PC-9 (cell line): ENCODE data around the gene ZNF672. TPM values are rescaled to one million over a fixed set of nuclear protein-coding genes. Genes with fewer than 3 reads are reported as not detected.

Experiments used
- BruUV-seq: library from RNA; stranded (reverse); fragments of 400-500 nt; replicated peaks from 2 replicates; lab custom pipeline; 2021; lab: Mats Ljungman, UMichigan
- CTCF ChIA-PET: fragments of 300-600 bp; sonication (Branson Sonifier 250); formaldehyde crosslinking; loops from one replicate; lab custom pipeline; 2022; ENCODE audit warnings: antibody characterized with exemption; lab: Charles Lee
- POLR2A ChIA-PET: fragments of 300-600 bp; sonication (Branson Sonifier 250); formaldehyde crosslinking; loops from one replicate; lab custom pipeline; 2022; ENCODE audit warnings: antibody characterized with exemption; ENCODE audit not compliant: unreplicated experiment; lab: Charles Lee
- DNase-seq, 2 experiments: peaks; one replicate each; pipeline versions ENCODE4 v3.0.0 to v3.0.0-alpha.2; 2015 to 2022; ENCODE audit warnings: mixed read lengths in 1 of 2
- H2AFZ ChIP-seq: fragments of 200-600 bp; sonication (generic); 2 replicates; pipeline ENCODE4 v1.8.1; 2017; ENCODE audit warnings: antibody characterized with exemption
- H3F3A ChIP-seq: fragments of 200-600 bp; sonication (generic); 2 replicates; pipeline ENCODE4 v1.8.1; 2017; ENCODE audit warnings: antibody characterized with exemption, mild to moderate bottlenecking, low read depth; ENCODE audit not compliant: insufficient read depth
- H3K27ac ChIP-seq: fragments of 200-600 bp; sonication (generic); 2 replicates; pipeline ENCODE4 v1.6.1; 2016; ENCODE audit warnings: mixed run types
- H3K27me3 ChIP-seq: fragments of 200-600 bp; sonication (generic); 2 replicates; pipeline ENCODE4 v1.6.1; 2016; ENCODE audit warnings: low read depth, mixed run types; ENCODE audit not compliant: insufficient read depth
- H3K36me3 ChIP-seq: fragments of 200-600 bp; sonication (generic); 2 replicates; pipeline ENCODE4 v1.6.1; 2016; ENCODE audit warnings: low read depth, mixed run types
- H3K4me1 ChIP-seq: fragments of 200-600 bp; sonication (generic); replicated peaks from 2 replicates; pipeline ENCODE4 v1.6.1; 2016; ENCODE audit warnings: mixed run types; ENCODE audit not compliant: insufficient read depth
- H3K4me2 ChIP-seq: fragments of 200-600 bp; sonication (generic); 2 replicates; pipeline ENCODE4 v1.6.1; 2017; ENCODE audit warnings: mixed run types
- H3K4me3 ChIP-seq: fragments of 200-600 bp; sonication (generic); 2 replicates; pipeline ENCODE4 v1.6.1; 2016; ENCODE audit warnings: mixed run types
- H3K79me2 ChIP-seq: fragments of 200-600 bp; sonication (generic); 2 replicates; pipeline ENCODE4 v1.6.1; 2017; ENCODE audit warnings: low read depth, mixed run types
- H3K9me2 ChIP-seq: fragments of 200-600 bp; sonication (generic); 2 replicates; pipeline ENCODE4 v1.8.1; 2017; ENCODE audit warnings: mild to moderate bottlenecking; ENCODE audit not compliant: insufficient read depth
- H3K9me3 ChIP-seq: fragments of 200-600 bp; sonication (generic); 2 replicates; pipeline ENCODE4 v1.8.1; 2016; ENCODE audit warnings: low read depth; ENCODE audit not compliant: insufficient read depth
- H4K20me1 ChIP-seq: fragments of 200-600 bp; sonication (generic); 2 replicates; pipeline ENCODE4 v1.8.1; 2017; ENCODE audit not compliant: insufficient read depth
- EZH2 ChIP-seq: fragments of 200-600 bp; sonication (generic); IDR thresholded peaks from 2 replicates; pipeline ENCODE4 v1.8.0; 2017; ENCODE audit warnings: antibody characterized with exemption, low read depth
- intact Hi-C: fragments of 100-400 bp; cut with micrococcal nuclease; formaldehyde crosslinking; loops from one replicate; pipeline ENCODE4 v1.10.0; 2022; ENCODE audit not compliant: unreplicated experiment
- total RNA-seq: library from RNA; stranded (reverse); gene quantifications from 2 replicates; pipeline ENCODE4 v1.2.3, GENCODE V29; 2021
- TF ChIP-seq, protein P1 (sequence below): fragments of 200-600 bp; sonication (generic); conservative IDR thresholded peaks from 2 replicates; pipeline ENCODE4 v1.6.1; 2017; ENCODE audit warnings: mixed run types, antibody characterized with exemption, mild to moderate bottlenecking, moderate library complexity

ZNF672 gene
- total RNA-seq, 1 experiment from 2014 or later, result 24.7 TPM

DNA sequence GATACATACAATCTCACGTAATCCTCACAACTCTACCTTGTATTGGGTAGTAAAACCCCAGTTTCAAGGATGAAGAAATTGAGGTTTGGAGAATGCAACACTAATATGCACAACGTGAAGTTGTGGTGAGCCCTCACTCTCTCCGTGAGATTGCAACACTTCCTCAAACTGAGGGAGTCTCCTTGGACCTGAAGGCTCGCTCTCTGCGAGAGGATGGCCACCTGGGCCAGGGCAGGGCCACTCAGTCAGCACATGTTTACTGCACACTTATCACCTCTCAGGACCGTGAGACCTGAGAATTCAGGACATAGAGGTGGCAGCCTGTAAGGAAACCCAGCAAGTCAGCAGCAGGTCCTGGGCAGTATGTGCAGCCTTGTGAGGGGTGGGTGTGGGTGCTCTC lies 21.0 kb upstream of the ZNF672 start:
- TF ChIP-seq EZH2, result no peak
- TF ChIP-seq, protein P1, sequence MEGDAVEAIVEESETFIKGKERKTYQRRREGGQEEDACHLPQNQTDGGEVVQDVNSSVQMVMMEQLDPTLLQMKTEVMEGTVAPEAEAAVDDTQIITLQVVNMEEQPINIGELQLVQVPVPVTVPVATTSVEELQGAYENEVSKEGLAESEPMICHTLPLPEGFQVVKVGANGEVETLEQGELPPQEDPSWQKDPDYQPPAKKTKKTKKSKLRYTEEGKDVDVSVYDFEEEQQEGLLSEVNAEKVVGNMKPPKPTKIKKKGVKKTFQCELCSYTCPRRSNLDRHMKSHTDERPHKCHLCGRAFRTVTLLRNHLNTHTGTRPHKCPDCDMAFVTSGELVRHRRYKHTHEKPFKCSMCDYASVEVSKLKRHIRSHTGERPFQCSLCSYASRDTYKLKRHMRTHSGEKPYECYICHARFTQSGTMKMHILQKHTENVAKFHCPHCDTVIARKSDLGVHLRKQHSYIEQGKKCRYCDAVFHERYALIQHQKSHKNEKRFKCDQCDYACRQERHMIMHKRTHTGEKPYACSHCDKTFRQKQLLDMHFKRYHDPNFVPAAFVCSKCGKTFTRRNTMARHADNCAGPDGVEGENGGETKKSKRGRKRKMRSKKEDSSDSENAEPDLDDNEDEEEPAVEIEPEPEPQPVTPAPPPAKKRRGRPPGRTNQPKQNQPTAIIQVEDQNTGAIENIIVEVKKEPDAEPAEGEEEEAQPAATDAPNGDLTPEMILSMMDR, result no peak
- no peaks in the 10 kb centered on the region for H3K36me3 ChIP-seq
- CTCF ChIA-PET, result no interaction called here

DNA sequence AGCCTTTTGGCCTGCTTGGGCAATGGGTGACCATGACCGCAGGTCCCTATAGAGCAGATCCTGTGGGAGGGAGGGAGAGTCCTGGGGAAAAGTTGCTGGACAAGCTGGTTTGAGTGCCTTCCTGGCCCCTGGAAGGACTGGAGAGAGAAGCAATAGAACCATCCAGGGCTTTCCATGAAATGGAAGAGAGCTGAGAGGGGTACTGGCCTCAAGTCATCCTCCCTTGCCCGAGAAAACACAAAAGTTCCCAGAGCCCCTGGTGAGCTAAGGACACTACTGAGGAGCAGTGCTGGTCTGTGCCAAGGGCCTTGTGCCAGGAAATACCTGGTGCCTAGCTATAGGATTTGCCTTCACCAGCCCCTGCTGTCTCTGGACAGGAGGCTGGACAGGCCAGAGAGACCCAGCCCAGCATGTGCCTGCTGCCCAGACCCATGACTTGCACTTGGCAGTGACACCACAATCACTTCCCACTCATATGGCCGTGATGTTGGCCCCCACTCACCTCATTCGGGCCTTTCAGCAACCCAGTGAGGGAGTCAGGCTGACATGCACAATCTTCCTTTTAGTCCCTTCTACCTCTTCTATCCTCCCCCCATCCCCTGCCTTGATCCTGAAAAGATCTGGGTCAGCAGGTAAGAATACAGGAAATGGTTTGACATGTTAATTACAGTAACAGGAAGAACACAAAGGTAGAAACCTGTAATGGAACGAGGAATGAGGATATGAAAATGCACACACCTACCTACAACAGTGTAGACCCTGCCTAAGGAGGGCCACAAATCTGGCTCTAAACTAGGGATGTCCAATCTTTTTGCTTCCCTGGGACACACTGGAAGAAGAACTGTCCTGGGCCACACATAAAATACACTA lies 19.3 kb upstream of the ZNF672 start:
- H4K20me1 ChIP-seq, result no peaks in the 10 kb centered on the region; the same call in 1 of the 2 replicates
- H2AFZ ChIP-seq, result no peak overlapping the region
- POLR2A ChIA-PET, result interaction anchor here (0.6 kb wide), 1 partner anchor 62 kb away, joined by 3 read pairs; no protein-coding TSS in a partner anchor
- no peak for TF ChIP-seq EZH2
- TF ChIP-seq, protein P1, result no peak
- no peaks in the 10 kb centered on the region for H3K4me1 ChIP-seq
- no peaks in the 10 kb centered on the region for H3K27me3 ChIP-seq
- H3K4me2 ChIP-seq, result no peak overlapping the region
- H3K27ac ChIP-seq, result no peak overlapping the region
- H3K79me2 ChIP-seq, result peaks cover 3% of the 10 kb centered on the region; the same call in 1 of the 2 replicates
- intact Hi-C loops, result no loop called here
- H3F3A ChIP-seq, result no peaks in the 10 kb centered on the region
- no peak for DNase-seq
- no TSS peak for BruUV-seq
- no peak overlapping the region for H3K4me3 ChIP-seq
- H3K9me3 ChIP-seq, result no peaks in the 10 kb centered on the region
- no peaks in the 10 kb centered on the region for H3K36me3 ChIP-seq
- H3K9me2 ChIP-seq, result no peaks in the 10 kb centered on the region
- CTCF ChIA-PET, result no interaction called here

More for the DNA sequence above, 21.0 kb upstream of the ZNF672 start:
- no peak overlapping the region for H3K4me3 ChIP-seq
- no peaks in the 10 kb centered on the region for H3K4me1 ChIP-seq
- no peaks in the 10 kb centered on the region for H3K79me2 ChIP-seq
- H4K20me1 ChIP-seq, result no peaks in the 10 kb centered on the region
- no peaks in the 10 kb centered on the region for H3K27me3 ChIP-seq
- intact Hi-C loops, result no loop called here
- no peaks in the 10 kb centered on the region for H3K9me3 ChIP-seq
- no peaks in the 10 kb centered on the region for H3F3A ChIP-seq
- POLR2A ChIA-PET, result no interaction called here
- H3K27ac ChIP-seq, result no peak overlapping the region
- BruUV-seq, result no TSS peak
- H3K4me2 ChIP-seq, result no peak overlapping the region
- no peak for DNase-seq
- H2AFZ ChIP-seq, result no peak overlapping the region
- H3K9me2 ChIP-seq, result no peaks in the 10 kb centered on the region

DNA sequence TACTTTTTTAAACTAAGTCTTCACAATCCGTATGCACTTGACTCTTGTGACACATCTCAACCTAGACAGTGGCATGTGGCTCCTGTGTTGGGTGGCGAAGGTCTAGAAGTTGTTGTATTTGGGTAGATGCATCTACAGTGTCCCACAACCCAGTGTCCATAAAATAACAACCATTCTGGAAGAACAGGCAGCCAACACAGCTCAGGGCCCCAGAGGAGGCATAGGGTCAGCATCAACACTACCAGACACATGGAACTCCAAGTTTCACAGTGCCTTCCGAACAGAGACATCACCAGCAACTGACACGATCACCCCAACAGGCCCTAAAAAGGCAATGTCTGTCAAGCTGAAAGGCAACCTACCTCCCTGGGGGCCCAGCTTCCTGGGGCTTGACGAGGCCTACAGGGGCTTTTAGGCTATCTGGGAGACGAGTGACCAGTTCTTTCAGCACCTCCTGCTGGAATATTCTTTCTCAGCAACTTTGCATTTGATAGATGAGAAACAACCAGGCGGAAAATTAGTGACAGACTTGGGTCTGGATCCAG lies 17.9 kb upstream of the ZNF672 start:
- Histone ChIP-seq H3K36me3 (no peaks in the 10 kb centered on the region), H2AFZ (no peak overlapping the region), H3K9me3 (no peaks in the 10 kb centered on the region), H3K27ac (no peak overlapping the region), H3F3A (no peaks in the 10 kb centered on the region), H3K27me3 (no peaks in the 10 kb centered on the region), H3K79me2 (peaks cover 17% of the 10 kb centered on the region), H4K20me1 (no peaks in the 10 kb centered on the region; the same call in 1 of the 2 replicates), H3K4me2 (no peak overlapping the region), H3K4me3 (no peak overlapping the region), H3K4me1 (peaks cover 5% of the 10 kb centered on the region), H3K9me2 (no peaks in the 10 kb centered on the region)
- TF ChIP-seq, protein P1, result no peak
- TF ChIP-seq EZH2, result no peak
- DNase-seq, result no peak
- ChIA-PET CTCF (no interaction called here), POLR2A (no interaction called here)
- no TSS peak for BruUV-seq
- intact Hi-C loops, result no loop called here
